GM21786 (cell line): ENCODE measurements around the gene MRPS2.
"Not testable (repeated sequence)": the region's sequence is repeated elsewhere in the genome, so short reads cannot be mapped to it uniquely, and the experiment has no call there.

Source experiments
- ATAC-seq: cut with Tn5 transposase; IDR thresholded peaks from one replicate; pipeline ENCODE4 v1.9.1; 2021; ENCODE audit not compliant: unreplicated experiment

The MRPS2 gene

GRCh38 chr9:135514342-135515082 is 14.0 kb downstream of the MRPS2 start:
- ATAC-seq = no peak

- no peak for ATAC-seq
Measured at GRCh38 chr9:135515083-135515951, 14.8 kb downstream of the MRPS2 start.

- ATAC-seq = no peak
Measured at GRCh38 chr9:135516132-135516860, 15.8 kb downstream of the MRPS2 start.

GRCh38 chr9:135517407-135517822 is 16.9 kb downstream of the MRPS2 start:
- no peak for ATAC-seq

- no peak for ATAC-seq
Measured at GRCh38 chr9:135519179-135519971, 18.9 kb downstream of the MRPS2 start.

GRCh38 chr9:135520916-135521607 is 20.6 kb downstream of the MRPS2 start, which contains the start of gene LCN1:
TSS of gene LCN1 (plus strand) at chr9:135521440. CDS start at chr9:135521498, 58 bp downstream.
- no peak for ATAC-seq

- no peak for ATAC-seq
Measured at GRCh38 chr9:135521608-135522095, 21.2 kb downstream of the MRPS2 start.

GRCh38 chr9:135522137-135522877 is 21.8 kb downstream of the MRPS2 start:
- no peak for ATAC-seq

- ATAC-seq = no peak
Measured at GRCh38 chr9:135522931-135523330, 22.4 kb downstream of the MRPS2 start.

GRCh38 chr9:135523521-135524129 is 23.1 kb downstream of the MRPS2 start:
- ATAC-seq = no peak

- no peak for ATAC-seq
Measured at GRCh38 chr9:135524130-135524861, 23.8 kb downstream of the MRPS2 start.

- ATAC-seq = no peak
Measured at GRCh38 chr9:135525241-135526088, 25.0 kb downstream of the MRPS2 start.

- ATAC-seq = no peak
Measured at GRCh38 chr9:135526089-135526729, 25.7 kb downstream of the MRPS2 start.

GRCh38 chr9:135526730-135527571 is 26.5 kb downstream of the MRPS2 start:
- no peak for ATAC-seq

GRCh38 chr9:135528842-135529435 is 28.5 kb downstream of the MRPS2 start:
- not testable (repeated sequence) for ATAC-seq
